ENCODE results near the gene ETNPPL. TPM values are rescaled to one million over a fixed set of nuclear protein-coding genes. Genes with fewer than 3 reads are reported as not detected.

The ETNPPL gene
- total and polyA plus RNA-seq, 2 donors (not counting 3 experiments of a cell fraction or from before 2014, with no cell fraction given): not detected

DNA sequence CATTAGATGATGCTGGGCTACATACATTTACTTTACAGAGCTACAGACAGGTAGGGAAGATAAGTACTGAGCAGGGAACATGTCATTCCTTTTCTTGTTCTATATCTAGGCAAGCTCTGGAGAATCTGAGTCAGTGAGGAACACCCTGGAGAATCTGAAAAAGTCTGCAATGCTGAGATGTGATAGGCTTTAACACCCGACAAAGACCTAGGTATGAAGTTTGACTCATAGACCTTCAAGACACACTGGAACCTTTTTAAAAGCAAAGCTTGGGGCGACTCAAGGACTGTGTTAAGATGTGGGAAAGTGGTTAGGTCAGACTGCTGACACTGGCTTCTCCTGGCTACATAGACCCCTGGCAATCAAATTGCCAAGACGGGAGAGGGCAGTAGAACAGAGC lies 69.6 kb downstream of the ETNPPL start:
- Histone ChIP-seq H2AFZ (ENCODE audit: low read depth, low read length) (no peak overlapping the region), H3K4me2 (ENCODE audit: insufficient read depth, low read length) (no peak overlapping the region), H3K27ac (ENCODE audit: insufficient read depth, low read depth, low read length) (no peak overlapping the region), H4K20me1 (replicated peaks; ENCODE audit: control insufficient read depth, extremely low read depth, insufficient read depth, low read length) (no peaks in the 10 kb centered on the region), H3K9ac (replicated peaks; ENCODE audit: extremely low read depth, insufficient read depth, low read length) (no peak overlapping the region), H3K9me1 (replicated peaks; ENCODE audit: control insufficient read depth, extremely low read depth, insufficient read depth, low read length) (no peaks in the 10 kb centered on the region), H3K4me1 (ENCODE audit: control insufficient read depth, extremely low read depth, insufficient read depth, low read length) (no peaks in the 10 kb centered on the region), H3K4me3 (replicated peaks in 1 of 3; ENCODE audit: insufficient read depth in 1 of 3, low read depth in 1 of 3, low read length in 3 of 3) (no peak overlapping the region), H3K36me3 (ENCODE audit: control insufficient read depth in 2 of 2, extremely low read depth in 1 of 2, insufficient read depth in 2 of 2, low read length in 2 of 2) (no peaks in the 10 kb centered on the region), H3K27me3 (ENCODE audit: control insufficient read depth in 2 of 2, insufficient read depth in 2 of 2, low read length in 2 of 2) (peaks cover 2 to 3% of the 10 kb centered on the region in 2 experiments), H3K79me2 (ENCODE audit: control insufficient read depth, insufficient read depth, low read length) (no peaks in the 10 kb centered on the region), H3K9me3 (replicated peaks; ENCODE audit: control insufficient read depth, insufficient read depth, low read length) (no peaks in the 10 kb centered on the region)
- TF ChIP-seq POLR2AphosphoS5 (IDR thresholded peaks at IDR 0.05; ENCODE audit: insufficient read depth, low read depth, low read length) (no peak), FOS (IDR thresholded peaks at IDR 0.05; ENCODE audit: borderline replicate concordance, insufficient read depth, low read length) (no peak), JUN (IDR thresholded peaks at IDR 0.05; ENCODE audit: borderline replicate concordance, insufficient read depth, insufficient read length, low read depth) (no peak), GATA2 (IDR thresholded peaks at IDR 0.05; ENCODE audit: insufficient read depth, insufficient read length, low read depth, low read length) (no peak), MYC (IDR thresholded peaks at IDR 0.05; ENCODE audit: low read depth, low read length) (no peak)
- TF ChIP-seq, protein P1, sequence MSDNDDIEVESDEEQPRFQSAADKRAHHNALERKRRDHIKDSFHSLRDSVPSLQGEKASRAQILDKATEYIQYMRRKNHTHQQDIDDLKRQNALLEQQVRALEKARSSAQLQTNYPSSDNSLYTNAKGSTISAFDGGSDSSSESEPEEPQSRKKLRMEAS (IDR thresholded peaks at IDR 0.05; ENCODE audit: insufficient read depth, insufficient read length): no peak
- TF ChIP-seq, protein P2, sequence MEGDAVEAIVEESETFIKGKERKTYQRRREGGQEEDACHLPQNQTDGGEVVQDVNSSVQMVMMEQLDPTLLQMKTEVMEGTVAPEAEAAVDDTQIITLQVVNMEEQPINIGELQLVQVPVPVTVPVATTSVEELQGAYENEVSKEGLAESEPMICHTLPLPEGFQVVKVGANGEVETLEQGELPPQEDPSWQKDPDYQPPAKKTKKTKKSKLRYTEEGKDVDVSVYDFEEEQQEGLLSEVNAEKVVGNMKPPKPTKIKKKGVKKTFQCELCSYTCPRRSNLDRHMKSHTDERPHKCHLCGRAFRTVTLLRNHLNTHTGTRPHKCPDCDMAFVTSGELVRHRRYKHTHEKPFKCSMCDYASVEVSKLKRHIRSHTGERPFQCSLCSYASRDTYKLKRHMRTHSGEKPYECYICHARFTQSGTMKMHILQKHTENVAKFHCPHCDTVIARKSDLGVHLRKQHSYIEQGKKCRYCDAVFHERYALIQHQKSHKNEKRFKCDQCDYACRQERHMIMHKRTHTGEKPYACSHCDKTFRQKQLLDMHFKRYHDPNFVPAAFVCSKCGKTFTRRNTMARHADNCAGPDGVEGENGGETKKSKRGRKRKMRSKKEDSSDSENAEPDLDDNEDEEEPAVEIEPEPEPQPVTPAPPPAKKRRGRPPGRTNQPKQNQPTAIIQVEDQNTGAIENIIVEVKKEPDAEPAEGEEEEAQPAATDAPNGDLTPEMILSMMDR (IDR thresholded peaks at IDR 0.05; ENCODE audit: extremely low read depth in 1 of 2, insufficient read depth in 1 of 2, low read depth in 1 of 2, low read length in 2 of 2): no peak
- FAIRE-seq: no peak
- dilution Hi-C loops (cut with MboI; ENCODE audit: extremely low pct_ligation_motif_present, low sequenced_read_pairs): no loop called here
- BruUV-seq (replicated peaks): no TSS peak
- CTCF ChIA-PET: interaction anchor here (1.3 kb wide), 1 partner anchor 15 kb away, joined by 3 read pairs; no protein-coding TSS in a partner anchor
- intact Hi-C loops (cut with micrococcal nuclease): no loop called here
- DNase-seq (ENCODE audit: low read depth, low spot score): no peak
- POLR2A ChIA-PET: no interaction called here

Other genes with a start within 250 kb of the ETNPPL start
- 1,114 and 1,139 TPM in 2 replicates for gene RPL34, start 142.5 kb downstream of the ETNPPL start, total RNA-seq
- gene RPL34, start 142.5 kb downstream of the ETNPPL start, polyA plus RNA-seq: 1,873 and 2,397 TPM in 2 replicates
- 196 and 209 TPM in 2 replicates for gene OSTC, start 112.5 kb downstream of the ETNPPL start, total RNA-seq
- gene OSTC, start 112.5 kb downstream of the ETNPPL start, polyA plus RNA-seq: 200 and 310 TPM in 2 replicates

All from endothelial cell of umbilical vein (primary cell).